Measurements from ENCODE around the gene HOXB2. TPM values are rescaled to one million over a fixed set of nuclear protein-coding genes. Genes with fewer than 3 reads are reported as not detected.

The HOXB2 gene
- total RNA-seq, result 1 to 10 TPM; 4.1 to 9.5 TPM

DNA sequence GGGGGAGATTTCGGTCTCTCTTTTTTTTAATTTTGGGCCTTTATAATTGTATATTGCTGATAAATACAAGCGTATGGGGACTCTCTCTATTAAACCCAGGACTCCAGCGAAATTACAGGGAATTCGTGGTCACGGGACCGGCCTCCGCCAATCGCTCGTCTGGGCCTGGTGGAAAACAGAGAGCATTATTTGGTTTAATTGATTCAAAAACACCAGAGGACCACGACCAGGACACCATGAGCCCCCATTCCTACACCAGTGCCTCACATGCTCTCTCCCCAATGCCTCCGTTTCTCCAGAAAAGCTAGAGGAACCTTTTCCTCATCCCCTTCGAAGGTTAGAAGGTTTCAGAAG, at the start of gene HOXB2:
HOXB2 (minus strand) TSS at position 88 of the 354 bp plus-strand sequence. CDS start 198 bp downstream, outside the sequence.
- 72% methylated on average over 12 of the region's 12 CpGs for WGBS
- no peak for DNase-seq (ENCODE audit: low spot score)
- no peaks in the 10 kb centered on the region for H3K9me3 ChIP-seq
- H3K4me1 ChIP-seq (replicated peaks), result no peaks in the 10 kb centered on the region
- intact Hi-C loops (cut with DNase I), result no loop called here
- no peaks in the 10 kb centered on the region for H3K36me3 ChIP-seq
- H3K27me3 ChIP-seq (replicated peaks; ENCODE audit: insufficient read depth), result no peaks in the 10 kb centered on the region
- TF ChIP-seq, protein P1, sequence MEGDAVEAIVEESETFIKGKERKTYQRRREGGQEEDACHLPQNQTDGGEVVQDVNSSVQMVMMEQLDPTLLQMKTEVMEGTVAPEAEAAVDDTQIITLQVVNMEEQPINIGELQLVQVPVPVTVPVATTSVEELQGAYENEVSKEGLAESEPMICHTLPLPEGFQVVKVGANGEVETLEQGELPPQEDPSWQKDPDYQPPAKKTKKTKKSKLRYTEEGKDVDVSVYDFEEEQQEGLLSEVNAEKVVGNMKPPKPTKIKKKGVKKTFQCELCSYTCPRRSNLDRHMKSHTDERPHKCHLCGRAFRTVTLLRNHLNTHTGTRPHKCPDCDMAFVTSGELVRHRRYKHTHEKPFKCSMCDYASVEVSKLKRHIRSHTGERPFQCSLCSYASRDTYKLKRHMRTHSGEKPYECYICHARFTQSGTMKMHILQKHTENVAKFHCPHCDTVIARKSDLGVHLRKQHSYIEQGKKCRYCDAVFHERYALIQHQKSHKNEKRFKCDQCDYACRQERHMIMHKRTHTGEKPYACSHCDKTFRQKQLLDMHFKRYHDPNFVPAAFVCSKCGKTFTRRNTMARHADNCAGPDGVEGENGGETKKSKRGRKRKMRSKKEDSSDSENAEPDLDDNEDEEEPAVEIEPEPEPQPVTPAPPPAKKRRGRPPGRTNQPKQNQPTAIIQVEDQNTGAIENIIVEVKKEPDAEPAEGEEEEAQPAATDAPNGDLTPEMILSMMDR (IDR thresholded peaks at IDR 0.05), result no peak
- no peak for TF ChIP-seq POLR2A (IDR thresholded peaks at IDR 0.05)
- H3K27ac ChIP-seq, result peak within 1 kb of the TSS; percentile 83 to 87
- H3K4me3 ChIP-seq, result peak within 1 kb of the TSS; percentile 40 to 41

DNA sequence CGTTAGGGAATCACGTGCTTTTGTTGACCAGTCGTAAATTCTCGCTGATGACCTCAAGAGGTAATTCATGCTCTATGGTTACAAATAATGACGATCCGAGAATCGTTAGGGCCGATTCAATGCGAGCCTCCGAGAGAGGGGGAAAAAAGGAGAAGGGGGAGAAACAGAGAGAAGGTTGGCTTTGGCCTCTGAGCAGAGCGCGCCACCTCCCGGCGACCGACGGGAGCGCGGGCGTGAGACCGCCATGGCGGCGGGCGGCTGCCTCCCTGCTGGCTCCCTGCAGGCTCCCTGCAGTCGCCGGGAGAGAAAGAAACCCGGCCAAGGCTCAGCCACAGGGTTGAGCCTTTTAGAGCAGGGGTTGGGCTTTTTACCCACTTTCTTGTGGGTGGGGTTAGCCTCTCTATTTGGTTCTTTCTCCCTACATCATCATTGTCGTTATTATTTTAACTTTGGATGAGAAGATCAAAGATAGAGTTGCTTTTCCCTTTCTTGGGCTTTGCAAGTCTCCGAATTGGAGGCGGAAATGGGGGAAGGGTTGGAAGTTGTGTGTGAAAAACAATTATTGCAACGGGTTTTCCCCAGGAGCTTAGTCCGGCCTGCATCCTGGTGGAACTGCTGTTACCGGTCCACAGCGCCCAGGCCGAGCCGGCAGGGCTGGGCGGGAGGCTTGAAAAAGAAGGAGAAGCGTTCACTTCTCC, 49.1 kb upstream of the HOXB2 start:
- peaks cover 39% of the 10 kb centered on the region for H3K27me3 ChIP-seq (replicated peaks; ENCODE audit: insufficient read depth)
- WGBS, result 28% methylated on average over 37 of the region's 37 CpGs
- TF ChIP-seq POLR2AphosphoS5 (IDR thresholded peaks at IDR 0.05), result no peak
- TF ChIP-seq, protein P1 (IDR thresholded peaks at IDR 0.05), result peak; percentile 41 to 83 (median 68)
- H3K4me3 ChIP-seq, result no peak overlapping the region
- DNase-seq (ENCODE audit: low spot score), result peak; percentile 20
- no peaks in the 10 kb centered on the region for H3K36me3 ChIP-seq
- no peak overlapping the region for H3K27ac ChIP-seq
- no peaks in the 10 kb centered on the region for H3K4me1 ChIP-seq (replicated peaks)
- no peaks in the 10 kb centered on the region for H3K9me3 ChIP-seq
- intact Hi-C loops (cut with DNase I), result no loop called here

DNA sequence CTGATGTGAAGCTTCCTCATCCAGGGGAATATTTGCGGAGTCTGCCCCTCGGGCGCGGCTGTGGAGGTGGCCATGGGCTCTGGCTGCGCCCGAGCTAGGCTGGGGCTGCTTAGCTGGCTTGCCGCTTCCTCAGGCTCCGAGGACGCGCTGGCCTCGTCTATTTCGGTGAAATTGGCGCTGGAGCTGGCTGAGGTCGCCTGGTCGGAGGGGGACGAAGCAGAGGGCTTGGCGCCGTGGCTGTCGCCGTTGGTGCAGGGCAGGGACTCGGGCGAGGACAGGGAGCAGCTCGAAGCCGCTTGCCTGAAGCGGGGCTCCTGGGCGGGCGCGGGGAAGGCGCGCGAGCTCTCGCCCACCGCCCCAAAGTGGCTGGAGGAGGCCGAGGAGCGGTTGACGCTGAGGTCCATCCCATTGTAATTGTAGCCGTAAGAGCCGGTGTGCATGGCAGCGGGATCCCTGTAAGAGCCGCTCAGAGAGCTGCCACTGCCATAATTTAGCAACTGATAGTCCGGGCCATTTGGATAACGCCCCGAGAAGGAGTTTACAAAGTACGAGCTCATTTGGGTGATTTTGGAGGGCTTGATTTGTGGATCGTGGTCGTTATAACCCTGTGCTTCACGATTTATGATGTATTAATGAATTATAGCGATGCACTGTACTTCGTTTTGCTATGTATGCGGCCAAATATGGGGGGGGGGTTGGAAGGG, 48.4 kb upstream of the HOXB2 start, which contains the start of gene HOXB5:
HOXB5 (minus strand) TSS at position 654 of the 704 bp plus-strand sequence; CDS start at position 557, 97 bp downstream.
- DNase-seq (ENCODE audit: low spot score), result no peak
- H3K27me3 ChIP-seq (replicated peaks; ENCODE audit: insufficient read depth), result peaks cover 39% of the 10 kb centered on the region
- H3K36me3 ChIP-seq, result no peaks in the 10 kb centered on the region
- no peaks in the 10 kb centered on the region for H3K9me3 ChIP-seq
- intact Hi-C loops (cut with DNase I), result no loop called here
- H3K27ac ChIP-seq, result no peak within 1 kb of the TSS
- no peak within 1 kb of the TSS for H3K4me3 ChIP-seq
- WGBS, result 47% methylated on average over 50 of the region's 50 CpGs
- no peak for TF ChIP-seq POLR2AphosphoS5 (IDR thresholded peaks at IDR 0.05)
- TF ChIP-seq POLR2A (IDR thresholded peaks at IDR 0.05), result no peak
- TF ChIP-seq, protein P1 (IDR thresholded peaks at IDR 0.05), result no peak
- H3K4me1 ChIP-seq (replicated peaks), result no peaks in the 10 kb centered on the region

DNA sequence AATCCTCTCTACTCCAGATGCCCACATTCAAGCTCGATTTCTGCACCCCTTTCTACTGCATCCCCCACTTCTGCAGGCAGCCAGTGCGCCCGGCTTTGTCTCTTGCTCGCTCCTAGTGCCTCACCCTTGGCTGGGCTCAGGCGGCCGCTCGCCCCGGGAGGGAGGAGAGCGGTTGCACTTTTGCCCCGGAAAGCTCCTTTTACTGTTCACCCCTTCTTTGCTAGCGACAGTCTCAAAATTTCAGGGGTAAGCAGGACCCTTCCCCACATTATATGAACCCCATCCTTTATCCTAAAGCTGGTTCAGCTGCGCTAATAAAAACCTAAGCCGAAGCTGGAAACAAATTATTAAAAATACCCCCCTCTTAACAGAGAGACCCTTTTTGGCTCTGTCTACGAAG, 47.7 kb upstream of the HOXB2 start:
- DNase-seq (ENCODE audit: low spot score), result no peak
- no peak for TF ChIP-seq POLR2AphosphoS5 (IDR thresholded peaks at IDR 0.05)
- TF ChIP-seq, protein P1 (IDR thresholded peaks at IDR 0.05), result no peak
- TF ChIP-seq POLR2A (IDR thresholded peaks at IDR 0.05), result no peak
- Histone ChIP-seq H3K27me3 (replicated peaks; ENCODE audit: insufficient read depth) (peaks cover 39% of the 10 kb centered on the region), H3K27ac (no peak overlapping the region), H3K36me3 (no peaks in the 10 kb centered on the region), H3K4me3 (no peak overlapping the region), H3K9me3 (no peaks in the 10 kb centered on the region), H3K4me1 (replicated peaks) (no peaks in the 10 kb centered on the region)
- intact Hi-C loops (cut with DNase I), result no loop called here
- WGBS, result 47% methylated on average over 14 of the region's 14 CpGs

All from prostate gland (tissue), 2 donors.